ENCODE measurements around the gene MKX. TPM values are rescaled to one million over a fixed set of nuclear protein-coding genes. Genes with fewer than 3 reads are reported as not detected.

The MKX gene
- total and polyA plus RNA-seq, 2 donors (not counting 3 experiments of a cell fraction or from before 2014, with no cell fraction given) = not detected

DNA sequence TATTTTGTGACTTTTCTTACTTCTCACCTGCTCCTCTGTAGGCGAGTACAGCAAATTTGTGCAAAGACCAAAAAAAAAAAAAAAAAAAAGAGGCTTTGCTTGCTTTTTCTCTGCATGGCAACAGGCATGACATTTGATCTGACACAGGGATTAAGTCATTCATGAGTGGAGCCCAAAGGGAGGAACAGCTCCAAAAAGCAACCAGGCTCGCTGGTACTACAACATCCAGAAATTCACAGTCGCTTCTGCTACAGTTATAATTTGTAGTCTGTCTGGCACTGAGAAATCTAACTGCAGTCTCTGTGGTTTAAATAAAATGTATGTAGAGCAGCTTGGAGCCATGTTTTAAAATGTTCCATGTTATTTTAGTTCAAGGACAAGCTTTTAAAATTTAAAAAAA, 31.7 kb downstream of the MKX start:
- TF ChIP-seq FOS (IDR thresholded peaks at IDR 0.05; ENCODE audit: borderline replicate concordance, insufficient read depth, low read length) (no peak), GATA2 (IDR thresholded peaks at IDR 0.05; ENCODE audit: insufficient read depth, insufficient read length, low read depth, low read length) (no peak), POLR2AphosphoS5 (IDR thresholded peaks at IDR 0.05; ENCODE audit: insufficient read depth, low read depth, low read length) (no peak), EZH2 (IDR thresholded peaks at IDR 0.05; ENCODE audit: borderline replicate concordance, low read depth, low read length, severe bottlenecking) (no peak), POLR2A (IDR thresholded peaks at IDR 0.05; ENCODE audit: low read depth, low read length) (no peak), MYC (IDR thresholded peaks at IDR 0.05; ENCODE audit: low read depth, low read length) (no peak), JUN (IDR thresholded peaks at IDR 0.05; ENCODE audit: borderline replicate concordance, insufficient read depth, insufficient read length, low read depth) (no peak)
- TF ChIP-seq, protein P1, sequence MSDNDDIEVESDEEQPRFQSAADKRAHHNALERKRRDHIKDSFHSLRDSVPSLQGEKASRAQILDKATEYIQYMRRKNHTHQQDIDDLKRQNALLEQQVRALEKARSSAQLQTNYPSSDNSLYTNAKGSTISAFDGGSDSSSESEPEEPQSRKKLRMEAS (IDR thresholded peaks at IDR 0.05; ENCODE audit: insufficient read depth, insufficient read length) = no peak
- TF ChIP-seq, protein P2, sequence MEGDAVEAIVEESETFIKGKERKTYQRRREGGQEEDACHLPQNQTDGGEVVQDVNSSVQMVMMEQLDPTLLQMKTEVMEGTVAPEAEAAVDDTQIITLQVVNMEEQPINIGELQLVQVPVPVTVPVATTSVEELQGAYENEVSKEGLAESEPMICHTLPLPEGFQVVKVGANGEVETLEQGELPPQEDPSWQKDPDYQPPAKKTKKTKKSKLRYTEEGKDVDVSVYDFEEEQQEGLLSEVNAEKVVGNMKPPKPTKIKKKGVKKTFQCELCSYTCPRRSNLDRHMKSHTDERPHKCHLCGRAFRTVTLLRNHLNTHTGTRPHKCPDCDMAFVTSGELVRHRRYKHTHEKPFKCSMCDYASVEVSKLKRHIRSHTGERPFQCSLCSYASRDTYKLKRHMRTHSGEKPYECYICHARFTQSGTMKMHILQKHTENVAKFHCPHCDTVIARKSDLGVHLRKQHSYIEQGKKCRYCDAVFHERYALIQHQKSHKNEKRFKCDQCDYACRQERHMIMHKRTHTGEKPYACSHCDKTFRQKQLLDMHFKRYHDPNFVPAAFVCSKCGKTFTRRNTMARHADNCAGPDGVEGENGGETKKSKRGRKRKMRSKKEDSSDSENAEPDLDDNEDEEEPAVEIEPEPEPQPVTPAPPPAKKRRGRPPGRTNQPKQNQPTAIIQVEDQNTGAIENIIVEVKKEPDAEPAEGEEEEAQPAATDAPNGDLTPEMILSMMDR (IDR thresholded peaks at IDR 0.05; ENCODE audit: extremely low read depth in 1 of 2, insufficient read depth in 1 of 2, low read depth in 1 of 2, low read length in 2 of 2) = no peak
- H3K4me2 ChIP-seq (ENCODE audit: insufficient read depth, low read length) = no peak overlapping the region
- H2AFZ ChIP-seq (ENCODE audit: low read depth, low read length) = no peak overlapping the region
- no TSS peak for BruUV-seq (replicated peaks)
- no peaks in the 10 kb centered on the region for H3K36me3 ChIP-seq (ENCODE audit: control insufficient read depth in 2 of 2, extremely low read depth in 1 of 2, insufficient read depth in 2 of 2, low read length in 2 of 2)
- peaks cover 2% of the 10 kb centered on the region in 2 experiments for H3K27me3 ChIP-seq (ENCODE audit: control insufficient read depth in 2 of 2, insufficient read depth in 2 of 2, low read length in 2 of 2)
- no peaks in the 10 kb centered on the region for H3K4me1 ChIP-seq (ENCODE audit: control insufficient read depth, extremely low read depth, insufficient read depth, low read length)
- no peak overlapping the region for H3K4me3 ChIP-seq (replicated peaks in 1 of 3; ENCODE audit: insufficient read depth in 1 of 3, low read depth in 1 of 3, low read length in 3 of 3)
- H3K9me3 ChIP-seq (replicated peaks; ENCODE audit: control insufficient read depth, insufficient read depth, low read length) = no peaks in the 10 kb centered on the region
- FAIRE-seq = no peak
- dilution Hi-C loops (cut with MboI; ENCODE audit: extremely low pct_ligation_motif_present, low sequenced_read_pairs) (no loop called here), intact Hi-C loops (cut with micrococcal nuclease) (no loop called here)
- H3K79me2 ChIP-seq (ENCODE audit: control insufficient read depth, insufficient read depth, low read length) = no peaks in the 10 kb centered on the region
- H3K9me1 ChIP-seq (replicated peaks; ENCODE audit: control insufficient read depth, extremely low read depth, insufficient read depth, low read length) = no peaks in the 10 kb centered on the region
- no peak overlapping the region for H3K9ac ChIP-seq (replicated peaks; ENCODE audit: extremely low read depth, insufficient read depth, low read length)
- no peak for DNase-seq (ENCODE audit: low read depth, low spot score)
- ChIA-PET CTCF (no interaction called here), POLR2A (no interaction called here)
- no peaks in the 10 kb centered on the region for H4K20me1 ChIP-seq (replicated peaks; ENCODE audit: control insufficient read depth, extremely low read depth, insufficient read depth, low read length)
- no peak overlapping the region for H3K27ac ChIP-seq (ENCODE audit: insufficient read depth, low read depth, low read length)

Data from endothelial cell of umbilical vein (primary cell).